8988T (cell line): ENCODE data around the gene SARM1.
"Not testable (repeated sequence)": the region's sequence is repeated elsewhere in the genome, so short reads cannot be mapped to it uniquely, and the experiment has no call there.

Experiments used
- DNase-seq: peaks from one replicate; pipeline ENCODE4 v3.0.0; 2011

SARM1 gene

GRCh38 chr17:28371245-28372202 lies at the start of gene SARM1:
Gene SARM1, plus strand, starts transcription at chr17:28371694. Its CDS starts 339 bp downstream, at chr17:28372033.
- DNase-seq: peak; percentile 99

- DNase-seq: no peak
These were observed 47.2 kb upstream of the SARM1 start for GRCh38 chr17:28324267-28324745.

GRCh38 chr17:28324781-28325180 lies 46.7 kb upstream of the SARM1 start:
- DNase-seq: no peak

GRCh38 chr17:28325211-28325610 lies 46.3 kb upstream of the SARM1 start:
- DNase-seq: no peak

GRCh38 chr17:28326114-28326513 lies 45.4 kb upstream of the SARM1 start:
- DNase-seq: no peak

- no peak for DNase-seq
These were observed 44.4 kb upstream of the SARM1 start for GRCh38 chr17:28327031-28327607.

GRCh38 chr17:28327709-28328108 lies 43.8 kb upstream of the SARM1 start:
- no peak for DNase-seq

GRCh38 chr17:28328325-28328724 lies 43.2 kb upstream of the SARM1 start:
- no peak for DNase-seq

- no peak for DNase-seq
These were observed 40.8 kb upstream of the SARM1 start for GRCh38 chr17:28330671-28331070.

GRCh38 chr17:28331891-28332420 lies 39.5 kb upstream of the SARM1 start:
- no peak for DNase-seq

GRCh38 chr17:28333083-28333746 lies 38.3 kb upstream of the SARM1 start:
- no peak for DNase-seq

GRCh38 chr17:28334171-28334570 lies 37.3 kb upstream of the SARM1 start:
- no peak for DNase-seq

- DNase-seq: no peak
These were observed 36.8 kb upstream of the SARM1 start for GRCh38 chr17:28334666-28335200.

GRCh38 chr17:28335201-28335958 lies 36.1 kb upstream of the SARM1 start, which contains the start of the genes IFT20 and TNFAIP1:
Gene IFT20, minus strand, starts transcription at chr17:28335472. Its CDS starts 3,487 bp downstream, at chr17:28331985.
Gene TNFAIP1, plus strand, starts transcription at chr17:28335761. Its CDS starts 3,761 bp downstream, at chr17:28339522.
- DNase-seq: peak; percentile 90

GRCh38 chr17:28335959-28336871 lies 35.3 kb upstream of the SARM1 start:
- no peak for DNase-seq

- no peak for DNase-seq
These were observed 33.3 kb upstream of the SARM1 start for GRCh38 chr17:28338056-28338768.

- not testable (repeated sequence) for DNase-seq
These were observed 32.7 kb upstream of the SARM1 start for GRCh38 chr17:28338769-28339212.

- DNase-seq: no peak
These were observed 32.1 kb upstream of the SARM1 start for GRCh38 chr17:28339431-28339830.

- no peak for DNase-seq
These were observed 31.1 kb upstream of the SARM1 start for GRCh38 chr17:28340374-28340773.

- no peak for DNase-seq
These were observed 30.0 kb upstream of the SARM1 start for GRCh38 chr17:28341516-28341915.
